GM12864 (cell line): ENCODE results near the gene IMPACT.

Experiments used
- DNase-seq: peaks from one replicate; pipeline ENCODE4 v3.0.0-alpha.2; 2011; ENCODE audit warnings: low read depth
- H3K4me3 ChIP-seq: 2 replicates; pipeline ENCODE4 v1.5.1; 2011; ENCODE audit warnings: mild to moderate bottlenecking, low read depth, low read length, control low read depth
- TF ChIP-seq, protein P1 (sequence below): IDR thresholded peaks from 2 replicates; pipeline ENCODE4 v1.5.1; 2011; ENCODE audit warnings: low read depth, mild to moderate bottlenecking, moderate library complexity, low read length, control low read depth, inconsistent platforms; ENCODE audit errors: missing control alignments

IMPACT gene

DNA sequence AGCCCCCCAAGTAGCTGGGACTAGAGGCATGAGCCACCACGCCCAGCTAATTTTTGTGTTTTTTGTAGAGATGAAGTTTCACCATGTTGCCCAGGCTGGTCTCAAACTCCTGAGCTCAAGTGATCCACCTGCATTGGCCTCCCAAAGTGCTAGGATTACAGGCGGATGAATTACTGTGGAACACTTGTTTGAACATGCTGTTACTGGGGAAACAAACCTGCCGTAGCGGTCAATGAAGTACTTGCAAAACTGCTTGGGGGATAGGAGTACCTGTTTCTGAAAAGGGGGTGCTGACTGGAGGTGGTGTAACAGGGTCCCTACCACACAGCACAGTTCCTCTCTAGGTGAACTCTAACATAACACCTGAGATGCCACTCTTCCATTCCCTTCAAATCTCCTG lies 5.9 kb upstream of the IMPACT start:
- no peak overlapping the region for H3K4me3 ChIP-seq
- no peak for DNase-seq
- TF ChIP-seq, protein P1, sequence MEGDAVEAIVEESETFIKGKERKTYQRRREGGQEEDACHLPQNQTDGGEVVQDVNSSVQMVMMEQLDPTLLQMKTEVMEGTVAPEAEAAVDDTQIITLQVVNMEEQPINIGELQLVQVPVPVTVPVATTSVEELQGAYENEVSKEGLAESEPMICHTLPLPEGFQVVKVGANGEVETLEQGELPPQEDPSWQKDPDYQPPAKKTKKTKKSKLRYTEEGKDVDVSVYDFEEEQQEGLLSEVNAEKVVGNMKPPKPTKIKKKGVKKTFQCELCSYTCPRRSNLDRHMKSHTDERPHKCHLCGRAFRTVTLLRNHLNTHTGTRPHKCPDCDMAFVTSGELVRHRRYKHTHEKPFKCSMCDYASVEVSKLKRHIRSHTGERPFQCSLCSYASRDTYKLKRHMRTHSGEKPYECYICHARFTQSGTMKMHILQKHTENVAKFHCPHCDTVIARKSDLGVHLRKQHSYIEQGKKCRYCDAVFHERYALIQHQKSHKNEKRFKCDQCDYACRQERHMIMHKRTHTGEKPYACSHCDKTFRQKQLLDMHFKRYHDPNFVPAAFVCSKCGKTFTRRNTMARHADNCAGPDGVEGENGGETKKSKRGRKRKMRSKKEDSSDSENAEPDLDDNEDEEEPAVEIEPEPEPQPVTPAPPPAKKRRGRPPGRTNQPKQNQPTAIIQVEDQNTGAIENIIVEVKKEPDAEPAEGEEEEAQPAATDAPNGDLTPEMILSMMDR = no peak

- TF ChIP-seq, protein P1 = no peak
- no peak overlapping the region for H3K4me3 ChIP-seq
- no peak for DNase-seq
These were observed 4.6 kb upstream of the IMPACT start for GRCh38 chr18:24421831-24422230.

GRCh38 chr18:24426073-24426397 lies 435 bp upstream of the IMPACT start:
- TF ChIP-seq, protein P1 = no peak
- DNase-seq = no peak
- H3K4me3 ChIP-seq = peak overlapping the region; percentile 72

DNA sequence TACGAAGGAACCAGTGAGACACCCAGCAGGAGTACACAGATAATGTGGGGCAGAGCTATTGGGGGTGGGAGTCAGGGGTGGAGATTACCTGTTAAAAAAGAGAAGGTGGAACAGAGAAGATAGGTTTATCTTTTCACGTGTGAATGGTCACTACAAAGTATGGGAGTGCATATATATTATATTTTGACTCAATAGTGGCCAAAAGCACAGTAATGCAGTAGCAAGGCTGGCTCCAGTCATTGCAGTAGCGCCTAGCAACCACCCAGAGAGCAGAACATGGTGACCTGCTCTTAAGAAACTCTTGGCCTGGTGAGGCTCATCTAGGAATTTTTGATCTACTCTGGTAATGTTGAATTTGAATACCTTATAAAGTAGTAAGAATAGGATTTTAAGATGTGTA lies 1.0 kb downstream of the IMPACT start:
- no peak for DNase-seq
- no peak overlapping the region for H3K4me3 ChIP-seq
- TF ChIP-seq, protein P1 = no peak

DNA sequence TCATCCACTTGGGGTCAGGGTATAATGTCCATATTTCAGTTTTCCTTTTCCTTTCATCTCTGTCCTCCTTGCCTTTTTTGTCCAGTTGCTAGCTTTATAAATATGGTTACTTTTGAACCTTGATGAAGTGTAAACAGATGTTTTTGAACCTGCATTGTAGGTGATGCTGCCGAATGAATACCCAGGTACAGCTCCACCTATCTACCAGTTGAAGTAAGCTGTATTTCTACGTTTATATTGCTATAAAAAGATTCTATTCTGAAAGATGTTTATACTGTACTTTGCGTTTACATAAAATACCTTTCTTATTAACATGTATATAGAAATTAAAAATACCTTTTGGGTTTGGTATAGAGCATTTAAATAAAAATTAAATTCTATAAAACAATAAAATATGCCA lies 2.2 kb downstream of the IMPACT start:
- DNase-seq = no peak
- no peak overlapping the region for H3K4me3 ChIP-seq
- TF ChIP-seq, protein P1 = no peak

DNA sequence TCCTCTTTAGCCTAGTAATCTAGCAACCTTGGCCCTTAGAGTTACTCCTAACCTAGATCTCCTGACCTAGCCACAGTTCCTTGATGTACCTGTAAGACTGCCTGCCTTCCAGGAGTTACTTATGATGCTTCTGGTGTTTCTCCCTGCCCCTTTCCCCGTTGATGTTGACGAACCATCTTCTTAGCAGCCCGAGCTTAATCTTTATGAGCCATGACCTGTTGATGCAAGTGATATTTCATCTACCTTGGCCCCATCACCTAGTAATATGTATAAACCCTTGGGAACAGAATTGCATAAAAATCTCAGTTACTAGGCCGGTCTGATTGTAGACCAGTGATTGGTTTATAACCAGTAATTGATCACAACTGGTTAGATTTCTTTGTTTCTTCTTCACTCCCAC lies 2.7 kb downstream of the IMPACT start:
- no peak for DNase-seq
- no peak overlapping the region for H3K4me3 ChIP-seq
- TF ChIP-seq, protein P1 = no peak

DNA sequence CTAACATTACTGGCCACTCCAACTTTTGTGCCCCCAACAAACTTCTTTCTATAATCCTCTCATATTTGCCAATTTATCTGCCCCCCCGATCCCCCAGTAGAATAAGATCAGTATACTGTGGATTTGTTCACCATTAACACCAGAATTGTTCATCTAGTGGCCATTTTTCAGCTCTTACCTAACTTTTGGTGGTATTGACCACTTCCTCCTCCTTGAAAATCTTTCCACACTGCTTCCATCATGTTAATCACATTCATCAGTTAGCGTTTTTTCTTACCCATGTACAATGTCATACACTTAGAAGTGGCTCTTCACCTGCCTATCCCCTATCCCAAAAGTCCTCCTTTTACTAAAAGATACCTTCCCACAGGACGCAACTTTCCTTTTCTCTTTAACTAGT lies 6.1 kb downstream of the IMPACT start:
- TF ChIP-seq, protein P1 = no peak

More for the DNA sequence above, 6.1 kb downstream of the IMPACT start:
- no peak overlapping the region for H3K4me3 ChIP-seq
- no peak for DNase-seq
